ENCODE results near the gene BANF1. TPM values are rescaled to one million over a fixed set of nuclear protein-coding genes. Genes with fewer than 3 reads are reported as not detected.

Gene BANF1
- total and polyA plus RNA-seq, 2 experiments from 2014 or later: 22.8 to 197 TPM

DNA sequence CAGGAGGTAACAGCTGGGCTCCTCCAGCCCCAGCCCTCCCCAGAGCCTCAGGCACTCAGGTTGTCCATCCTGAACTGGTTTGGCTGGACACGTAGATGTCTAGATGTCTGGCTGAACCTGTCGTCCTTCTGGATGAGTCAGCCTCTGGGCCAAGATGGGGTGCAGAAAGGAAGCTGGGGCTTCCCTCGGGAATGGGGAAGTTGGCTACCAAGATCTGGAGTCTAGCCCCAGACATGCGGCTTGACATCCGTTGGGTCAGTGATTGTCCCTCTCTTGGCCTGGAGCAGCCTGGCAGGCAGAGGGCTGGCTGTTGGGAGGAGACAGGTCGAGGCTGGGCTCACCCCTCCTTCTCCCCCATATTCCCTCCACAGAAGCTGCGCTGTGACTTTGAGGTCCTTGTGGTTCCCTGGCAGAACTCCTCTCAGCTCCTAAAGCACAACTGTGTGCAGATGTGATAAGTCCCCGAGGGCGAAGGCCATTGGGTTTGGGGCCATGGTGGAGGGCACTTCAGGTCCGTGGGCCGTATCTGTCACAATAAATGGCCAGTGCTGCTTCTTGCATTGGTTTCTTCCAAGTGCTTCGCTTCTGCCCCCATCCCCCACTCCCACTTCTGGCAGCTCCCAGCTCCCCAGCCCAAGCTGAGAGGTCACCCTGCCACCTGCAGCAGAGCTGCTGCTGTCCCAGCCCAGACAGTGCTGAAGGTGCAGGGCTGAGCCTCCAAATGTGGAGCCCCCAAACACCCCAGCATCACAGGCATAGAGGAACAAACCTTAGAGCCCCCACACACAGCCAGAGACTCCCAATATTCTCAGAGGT is 10.9 kb downstream of the BANF1 start:
- H3K9me2 ChIP-seq (replicated peaks; ENCODE audit: insufficient read depth): no peaks in the 10 kb centered on the region
- no peaks in the 10 kb centered on the region for H3K36me3 ChIP-seq (replicated peaks; ENCODE audit: insufficient read depth, low read depth)
- H3K27ac ChIP-seq: no peak overlapping the region
- H3K4me2 ChIP-seq: no peak overlapping the region
- WGBS (ENCODE audit: low lambda C conversion rate, missing lambda C conversion rate): 70% methylated on average over 12 of the region's 12 CpGs
- H3K4me1 ChIP-seq (ENCODE audit: insufficient read depth): no peaks in the 10 kb centered on the region
- no peaks in the 10 kb centered on the region for H3K79me2 ChIP-seq
- H2AFZ ChIP-seq: no peak overlapping the region
- H3K4me3 ChIP-seq: no peak overlapping the region
- TF ChIP-seq EZH2phosphoT487 (IDR thresholded peaks at IDR 0.05; ENCODE audit: low read depth, severe bottlenecking, unreplicated experiment) (no peak), EZH2 (IDR thresholded peaks at IDR 0.05; ENCODE audit: borderline replicate concordance) (no peak)
- TF ChIP-seq, protein P1, sequence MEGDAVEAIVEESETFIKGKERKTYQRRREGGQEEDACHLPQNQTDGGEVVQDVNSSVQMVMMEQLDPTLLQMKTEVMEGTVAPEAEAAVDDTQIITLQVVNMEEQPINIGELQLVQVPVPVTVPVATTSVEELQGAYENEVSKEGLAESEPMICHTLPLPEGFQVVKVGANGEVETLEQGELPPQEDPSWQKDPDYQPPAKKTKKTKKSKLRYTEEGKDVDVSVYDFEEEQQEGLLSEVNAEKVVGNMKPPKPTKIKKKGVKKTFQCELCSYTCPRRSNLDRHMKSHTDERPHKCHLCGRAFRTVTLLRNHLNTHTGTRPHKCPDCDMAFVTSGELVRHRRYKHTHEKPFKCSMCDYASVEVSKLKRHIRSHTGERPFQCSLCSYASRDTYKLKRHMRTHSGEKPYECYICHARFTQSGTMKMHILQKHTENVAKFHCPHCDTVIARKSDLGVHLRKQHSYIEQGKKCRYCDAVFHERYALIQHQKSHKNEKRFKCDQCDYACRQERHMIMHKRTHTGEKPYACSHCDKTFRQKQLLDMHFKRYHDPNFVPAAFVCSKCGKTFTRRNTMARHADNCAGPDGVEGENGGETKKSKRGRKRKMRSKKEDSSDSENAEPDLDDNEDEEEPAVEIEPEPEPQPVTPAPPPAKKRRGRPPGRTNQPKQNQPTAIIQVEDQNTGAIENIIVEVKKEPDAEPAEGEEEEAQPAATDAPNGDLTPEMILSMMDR (IDR thresholded peaks at IDR 0.05; ENCODE audit: poor library complexity): no peak
- H3K27me3 ChIP-seq: peaks cover 22% of the 10 kb centered on the region
- no peaks in the 10 kb centered on the region for H4K20me1 ChIP-seq (ENCODE audit: insufficient read depth, poor library complexity, severe bottlenecking)
- DNase-seq (ENCODE audit: low spot score): no peak
- H3K9me3 ChIP-seq (ENCODE audit: low read depth): no peaks in the 10 kb centered on the region

DNA sequence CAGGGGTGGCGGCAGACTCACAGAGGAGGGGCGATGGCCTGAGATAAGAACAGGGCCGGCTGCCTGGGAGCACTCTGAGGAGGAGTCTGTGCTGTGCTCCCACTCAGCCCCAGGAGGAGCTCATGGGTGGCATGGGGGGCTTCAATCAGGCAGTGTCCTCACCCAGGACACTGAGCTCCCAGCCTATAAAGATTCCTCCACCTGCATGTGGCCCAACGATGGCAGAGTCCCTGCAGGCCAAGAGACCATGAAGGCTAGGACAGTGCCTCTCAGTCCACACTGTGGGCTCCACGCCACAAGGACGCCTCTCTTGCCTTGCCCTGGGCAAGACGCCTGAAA is 11.4 kb downstream of the BANF1 start:
- no peaks in the 10 kb centered on the region for H3K4me1 ChIP-seq (ENCODE audit: insufficient read depth)
- no peaks in the 10 kb centered on the region for H4K20me1 ChIP-seq (ENCODE audit: insufficient read depth, poor library complexity, severe bottlenecking)
- no peak overlapping the region for H2AFZ ChIP-seq
- 66% methylated on average over 7 of the region's 7 CpGs for WGBS (ENCODE audit: low lambda C conversion rate, missing lambda C conversion rate)
- DNase-seq (ENCODE audit: low spot score): no peak
- H3K4me3 ChIP-seq: no peak overlapping the region
- H3K36me3 ChIP-seq (replicated peaks; ENCODE audit: insufficient read depth, low read depth): no peaks in the 10 kb centered on the region
- no peaks in the 10 kb centered on the region for H3K9me2 ChIP-seq (replicated peaks; ENCODE audit: insufficient read depth)
- H3K27ac ChIP-seq: no peak overlapping the region
- no peaks in the 10 kb centered on the region for H3K79me2 ChIP-seq
- peaks cover 22% of the 10 kb centered on the region for H3K27me3 ChIP-seq
- TF ChIP-seq EZH2 (IDR thresholded peaks at IDR 0.05; ENCODE audit: borderline replicate concordance) (no peak), EZH2phosphoT487 (IDR thresholded peaks at IDR 0.05; ENCODE audit: low read depth, severe bottlenecking, unreplicated experiment) (no peak)
- TF ChIP-seq, protein P1 (IDR thresholded peaks at IDR 0.05; ENCODE audit: poor library complexity): no peak
- no peaks in the 10 kb centered on the region for H3K9me3 ChIP-seq (ENCODE audit: low read depth)
- no peak overlapping the region for H3K4me2 ChIP-seq

DNA sequence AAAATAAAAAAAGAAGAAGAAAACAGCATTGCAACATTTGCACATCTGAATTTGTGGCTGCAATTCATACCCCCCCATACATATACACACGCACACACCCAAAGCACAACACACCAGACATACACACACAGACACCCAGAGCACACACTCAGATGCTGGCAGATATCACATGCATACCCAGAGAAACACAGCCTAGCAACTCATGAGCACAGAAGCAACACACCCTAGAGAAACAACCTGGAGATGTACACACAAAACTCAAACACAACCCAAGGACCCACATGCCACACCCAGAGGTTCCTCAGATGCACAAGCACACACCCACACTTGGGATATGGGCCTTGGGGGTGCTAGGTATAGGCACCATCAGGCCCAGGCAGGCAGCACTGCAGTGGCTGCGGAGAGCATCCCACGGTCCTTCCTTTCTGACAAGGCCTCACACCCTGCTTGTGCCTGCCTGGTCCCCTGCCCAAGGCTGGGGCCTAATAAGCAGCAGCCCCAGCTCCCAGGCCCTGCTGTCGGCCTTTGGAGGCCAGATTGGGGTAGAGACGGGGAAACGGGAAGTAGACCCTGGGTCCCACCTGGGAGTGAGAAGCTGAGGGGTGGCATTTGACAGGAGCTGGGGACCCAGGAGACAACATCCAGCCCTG is 12.6 kb downstream of the BANF1 start:
- WGBS (ENCODE audit: low lambda C conversion rate, missing lambda C conversion rate): 88% methylated on average over 6 of the region's 6 CpGs

More for the DNA sequence above, 12.6 kb downstream of the BANF1 start:
- Histone ChIP-seq H4K20me1 (ENCODE audit: insufficient read depth, poor library complexity, severe bottlenecking) (no peaks in the 10 kb centered on the region), H2AFZ (no peak overlapping the region), H3K79me2 (no peaks in the 10 kb centered on the region), H3K4me2 (no peak overlapping the region), H3K4me3 (no peak overlapping the region), H3K4me1 (ENCODE audit: insufficient read depth) (no peaks in the 10 kb centered on the region), H3K36me3 (replicated peaks; ENCODE audit: insufficient read depth, low read depth) (no peaks in the 10 kb centered on the region), H3K27me3 (peaks cover 22% of the 10 kb centered on the region), H3K27ac (no peak overlapping the region), H3K9me2 (replicated peaks; ENCODE audit: insufficient read depth) (no peaks in the 10 kb centered on the region), H3K9me3 (ENCODE audit: low read depth) (no peaks in the 10 kb centered on the region)
- no peak for TF ChIP-seq EZH2 (IDR thresholded peaks at IDR 0.05; ENCODE audit: borderline replicate concordance)
- no peak for TF ChIP-seq EZH2phosphoT487 (IDR thresholded peaks at IDR 0.05; ENCODE audit: low read depth, severe bottlenecking, unreplicated experiment)
- TF ChIP-seq, protein P1 (IDR thresholded peaks at IDR 0.05; ENCODE audit: poor library complexity): no peak
- no peak for DNase-seq (ENCODE audit: low spot score)
